CD14-positive monocyte (primary cell): Measurements from ENCODE around the gene ARVCF. TPM values are rescaled to one million over a fixed set of nuclear protein-coding genes. Genes with fewer than 3 reads are reported as not detected.

Experiments
- DNase-seq, 3 donors: peaks; one replicate each; pipeline ENCODE4 v3.0.0-alpha.2; 2011 to 2022
- H2AFZ ChIP-seq: 2 replicates; pipeline ENCODE4 v1.6.0; 2012; ENCODE audit warnings: mild to moderate bottlenecking, low read depth, low read length, inconsistent platforms; ENCODE audit not compliant: insufficient read depth, poor library complexity, severe bottlenecking
- H3K27ac ChIP-seq, 2 donors: 1 replicate in 1 of 2; 2 replicates in 1 of 2; pipeline ENCODE4 v1.5.1; 2012 to 2013; ENCODE audit warnings: low read length in 2 of 2, control low read depth in 1 of 2, inconsistent platforms in 1 of 2, low read depth in 1 of 2, mild to moderate bottlenecking in 1 of 2
- H3K27me3 ChIP-seq, 2 donors: one replicate each; pipeline versions ENCODE4 v1.6.0 to v1.6.1; 2011 to 2013; ENCODE audit warnings: low read length in 2 of 2; ENCODE audit not compliant: control insufficient read depth in 2 of 2, insufficient read depth in 2 of 2
- H3K36me3 ChIP-seq, 2 donors: replicated peaks in 1 of 2; 1 replicate in 1 of 2; 2 replicates in 1 of 2; pipeline versions ENCODE4 v1.5.1 to v1.6.1; 2012 to 2013; ENCODE audit warnings: low read length in 2 of 2, control low read depth in 1 of 2, inconsistent platforms in 1 of 2, mild to moderate bottlenecking in 1 of 2; ENCODE audit not compliant: insufficient read depth in 2 of 2, control insufficient read depth in 1 of 2
- H3K4me1 ChIP-seq, 2 donors: 1 replicate in 1 of 2; 2 replicates in 1 of 2; pipeline versions ENCODE4 v1.5.1 to v1.6.1; 2012 to 2013; ENCODE audit warnings: low read length in 2 of 2, control low read depth in 1 of 2, inconsistent platforms in 1 of 2, mild to moderate bottlenecking in 1 of 2, moderate library complexity in 1 of 2; ENCODE audit not compliant: insufficient read depth in 2 of 2, control insufficient read depth in 1 of 2
- H3K4me2 ChIP-seq: replicated peaks from 2 replicates; pipeline ENCODE3; 2012; ENCODE audit warnings: low read length, moderate library complexity, mild to moderate bottlenecking; ENCODE audit not compliant: poor library complexity, severe bottlenecking; ENCODE audit errors: extremely low read depth
- H3K4me3 ChIP-seq, 3 experiments: fragments of 200-600 bp in 1 of 3; sonication (generic) in 1 of 3; replicated peaks in 1 of 3; 1 replicate in 2 of 3; 2 replicates in 1 of 3; pipeline ENCODE4 v1.5.1; 2011 to 2013; ENCODE audit warnings: low read length in 3 of 3, mild to moderate bottlenecking in 3 of 3, control low read depth in 2 of 3, low read depth in 2 of 3, inconsistent platforms in 1 of 3, moderate library complexity in 1 of 3
- H3K79me2 ChIP-seq: 2 replicates; pipeline ENCODE4 v1.6.0; 2012; ENCODE audit warnings: mild to moderate bottlenecking, control low read depth, inconsistent platforms, low read length, moderate library complexity; ENCODE audit not compliant: insufficient read depth
- H3K9ac ChIP-seq: 2 replicates; pipeline ENCODE4 v1.6.0; 2017; ENCODE audit warnings: low read length, mild to moderate bottlenecking; ENCODE audit not compliant: insufficient read depth, poor library complexity, severe bottlenecking
- H3K9me3 ChIP-seq, 2 donors: replicated peaks in 1 of 2; 1 replicate in 1 of 2; 2 replicates in 1 of 2; pipeline versions ENCODE4 v1.5.1 to v1.6.1; 2012 to 2013; ENCODE audit warnings: low read length in 2 of 2, control low read depth in 1 of 2; ENCODE audit not compliant: control insufficient read depth in 1 of 2, insufficient read depth in 1 of 2
- H4K20me1 ChIP-seq: 2 replicates; pipeline ENCODE4 v1.6.0; 2012; ENCODE audit warnings: mild to moderate bottlenecking, low read length, control low read depth, moderate library complexity; ENCODE audit not compliant: insufficient read depth
- H3K27ac Mint-ChIP-seq, 7 donors: one replicate each; pipeline ENCODE4 v1.8.0; 2020; ENCODE audit warnings: mild to moderate bottlenecking in 7 of 7, mixed read lengths in 7 of 7, moderate library complexity in 6 of 7, inconsistent platforms in 2 of 7
- H3K27me3 Mint-ChIP-seq, 3 donors: one replicate each; pipeline ENCODE4 v1.8.0; 2021 to 2022; ENCODE audit warnings: low read depth in 3 of 3, mild to moderate bottlenecking in 3 of 3, mixed read lengths in 3 of 3, moderate library complexity in 3 of 3, inconsistent platforms in 1 of 3
- H3K36me3 Mint-ChIP-seq, 2 donors: one replicate each; pipeline ENCODE4 v1.8.0; 2020; ENCODE audit warnings: mixed read lengths in 2 of 2, inconsistent platforms in 1 of 2, mild to moderate bottlenecking in 1 of 2
- H3K4me1 Mint-ChIP-seq: one replicate; pipeline ENCODE4 v1.8.0; 2020; ENCODE audit warnings: mild to moderate bottlenecking, mixed read lengths
- H3K4me3 Mint-ChIP-seq, 2 donors: one replicate each; pipeline ENCODE4 v1.8.0; 2020; ENCODE audit warnings: mild to moderate bottlenecking in 2 of 2, mixed read lengths in 2 of 2, moderate library complexity in 1 of 2
- H3K9me3 Mint-ChIP-seq, 7 donors: one replicate each; pipeline ENCODE4 v1.8.0; 2020 to 2022; ENCODE audit warnings: mixed read lengths in 7 of 7, mild to moderate bottlenecking in 6 of 7, moderate library complexity in 6 of 7, inconsistent platforms in 2 of 7
- CTCF ChIP-seq: fragments of 200-600 bp; IDR thresholded peaks from one replicate; pipeline ENCODE4 v1.8.0; 2022; ENCODE audit warnings: antibody characterized with exemption, mild to moderate bottlenecking
- WGBS: methylation state at CpG from one replicate; pipeline ENCODE4 v1.1.5; 2013; ENCODE audit warnings: missing lambda C conversion rate; ENCODE audit not compliant: insufficient coverage; 5-methylcytosine and 5-hydroxymethylcytosine counted together
- intact Hi-C, 2 donors: fragments of 100-400 bp; cut with micrococcal nuclease; formaldehyde crosslinking; loops; one replicate each; pipeline versions ENCODE4 v1.15.0 to v1.15.1; 2023
- polyA plus RNA-seq, 3 donors: library from polyadenylated mRNA; depleted of rRNA in 1 of 3; unstranded in 2 of 3; stranded (reverse) in 1 of 3; fragments of 300-500 nt in 2 of 3; fragments of >200 nt in 1 of 3; fragmentation: Illumina TruSeq in 2 of 3; gene quantifications; 1 replicate in 2 of 3; 2 replicates in 1 of 3; pipeline ENCODE4 v1.2.3, GENCODE V29; 2012 to 2021

The ARVCF gene
- polyA plus RNA-seq, 3 donors: 0.31 to 2.6 (median 0.44) TPM

DNA sequence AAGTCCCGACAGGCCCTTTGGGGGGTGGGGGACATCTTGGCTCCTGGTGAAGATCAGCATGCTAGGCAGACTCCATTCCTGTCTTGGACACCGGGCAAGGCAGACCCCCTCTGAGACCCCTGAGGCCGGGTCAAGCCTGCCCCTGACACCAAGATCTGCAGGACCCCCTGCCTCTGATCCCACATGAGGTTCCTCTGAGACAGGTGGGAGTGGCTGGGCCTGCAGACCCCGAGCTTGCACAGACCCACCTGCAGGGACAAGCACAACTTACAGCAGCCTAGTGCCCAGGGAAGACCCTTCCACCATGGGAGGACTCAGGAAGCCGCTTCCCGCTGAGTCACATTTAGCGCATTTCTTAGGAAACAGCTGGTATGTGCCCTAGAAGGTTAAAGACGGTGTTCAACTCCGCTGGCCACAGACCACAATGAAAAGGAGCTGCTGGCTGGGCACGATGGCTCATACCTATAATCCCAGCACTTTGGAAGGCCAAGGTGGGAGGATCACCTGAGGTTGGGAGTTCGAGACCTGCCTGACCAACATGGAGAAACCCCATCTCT lies 15.5 kb downstream of the ARVCF start:
- Histone ChIP-seq H4K20me1 (no peaks in the 10 kb centered on the region), H3K36me3 (no peaks in the 10 kb centered on the region), H3K27me3 (no peaks in the 10 kb centered on the region), H3K27ac (no peak overlapping the region), H2AFZ (no peak overlapping the region), H3K4me1 (no peaks in the 10 kb centered on the region), H3K9me3 (peaks cover 3 to 16% of the 10 kb centered on the region in 2 donors), H3K4me2 (no peak overlapping the region), H3K9ac (no peak overlapping the region), H3K79me2 (no peaks in the 10 kb centered on the region), H3K4me3 (no peak overlapping the region)
- no peak for TF ChIP-seq CTCF
- no peak for DNase-seq
- H3K9me3 Mint-ChIP-seq: peaks cover 17 to 23% (median 19%) of the 10 kb centered on the region in 7 donors
- 37% methylated on average over 8 of the region's 11 CpGs for WGBS
- intact Hi-C loops: no loop called here
- peaks cover 10 to 17% (median 11%) of the 10 kb centered on the region in 3 donors for H3K27me3 Mint-ChIP-seq
- H3K4me1 Mint-ChIP-seq: no peaks in the 10 kb centered on the region
- no peaks in the 10 kb centered on the region for H3K36me3 Mint-ChIP-seq
- no peak overlapping the region for H3K4me3 Mint-ChIP-seq
- H3K27ac Mint-ChIP-seq: no peak overlapping the region

DNA sequence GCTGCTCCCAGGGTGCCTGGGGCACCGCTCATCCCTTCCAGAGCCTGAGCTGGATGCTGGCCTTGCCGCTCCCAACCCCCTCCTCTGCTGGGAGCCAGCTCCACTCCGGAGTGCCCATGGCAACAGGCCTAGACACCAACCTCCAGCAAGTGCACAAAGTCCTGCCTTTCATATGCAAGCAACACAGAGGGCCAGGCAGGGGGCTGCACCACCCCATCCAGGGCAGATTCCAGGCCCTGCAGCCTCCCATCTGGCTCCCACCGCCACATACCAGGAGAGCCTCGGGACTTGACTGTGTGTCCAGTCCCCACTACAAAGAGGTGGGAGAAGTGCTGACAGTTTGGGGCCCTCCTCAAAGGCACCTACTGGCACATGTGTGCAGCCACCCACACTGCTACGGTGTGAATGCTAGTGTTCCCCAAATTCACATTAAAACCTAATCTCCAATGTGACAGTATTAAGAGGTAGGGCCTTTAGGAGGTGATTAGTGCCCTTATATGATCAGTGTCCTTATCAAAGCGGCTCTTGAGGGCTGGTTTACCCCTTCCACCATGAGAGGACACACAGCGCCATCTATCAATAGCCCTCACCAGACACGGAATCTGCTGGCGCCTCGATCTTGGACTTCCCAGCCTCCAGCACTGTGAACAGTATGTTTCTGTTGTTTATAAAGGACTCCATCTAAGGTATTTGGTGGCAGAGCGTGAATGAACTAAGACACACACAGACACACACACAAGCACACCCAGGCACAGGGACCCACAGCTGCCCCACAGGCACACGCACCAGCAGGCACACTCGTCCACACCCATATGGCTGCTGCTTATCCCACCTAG lies 16.2 kb downstream of the ARVCF start:
- Histone ChIP-seq H3K4me1 (no peaks in the 10 kb centered on the region), H3K4me2 (no peak overlapping the region), H3K4me3 (no peak overlapping the region), H3K36me3 (no peaks in the 10 kb centered on the region), H3K79me2 (no peaks in the 10 kb centered on the region), H2AFZ (no peak overlapping the region), H3K9me3 (peaks cover 3 to 16% of the 10 kb centered on the region in 2 donors), H3K27ac (no peak overlapping the region), H3K9ac (no peak overlapping the region), H4K20me1 (no peaks in the 10 kb centered on the region), H3K27me3 (no peaks in the 10 kb centered on the region)
- H3K4me3 Mint-ChIP-seq: no peak overlapping the region
- peaks cover 17 to 23% (median 19%) of the 10 kb centered on the region in 7 donors for H3K9me3 Mint-ChIP-seq
- H3K27me3 Mint-ChIP-seq: peaks cover 9 to 19% (median 10%) of the 10 kb centered on the region in 3 donors
- no peak for DNase-seq
- intact Hi-C loops: no loop called here
- H3K27ac Mint-ChIP-seq: no peak overlapping the region
- TF ChIP-seq CTCF: no peak
- no peaks in the 10 kb centered on the region for H3K4me1 Mint-ChIP-seq
- 100% methylated on average over 2 of the region's 14 CpGs for WGBS
- no peaks in the 10 kb centered on the region for H3K36me3 Mint-ChIP-seq
